NOMO-1 (cell line): ENCODE data around the gene SPDYE6.
"Not testable (repeated sequence)": the region's sequence is repeated elsewhere in the genome, so short reads cannot be mapped to it uniquely, and the experiment has no call there.

ENCODE experiments used
- DNase-seq, 2 experiments: peaks; one replicate each; lab custom pipeline; 2025; ENCODE audit not compliant: unreplicated experiment in 2 of 2; lab: John Stamatoyannopoulos, UW

SPDYE6 gene

DNA sequence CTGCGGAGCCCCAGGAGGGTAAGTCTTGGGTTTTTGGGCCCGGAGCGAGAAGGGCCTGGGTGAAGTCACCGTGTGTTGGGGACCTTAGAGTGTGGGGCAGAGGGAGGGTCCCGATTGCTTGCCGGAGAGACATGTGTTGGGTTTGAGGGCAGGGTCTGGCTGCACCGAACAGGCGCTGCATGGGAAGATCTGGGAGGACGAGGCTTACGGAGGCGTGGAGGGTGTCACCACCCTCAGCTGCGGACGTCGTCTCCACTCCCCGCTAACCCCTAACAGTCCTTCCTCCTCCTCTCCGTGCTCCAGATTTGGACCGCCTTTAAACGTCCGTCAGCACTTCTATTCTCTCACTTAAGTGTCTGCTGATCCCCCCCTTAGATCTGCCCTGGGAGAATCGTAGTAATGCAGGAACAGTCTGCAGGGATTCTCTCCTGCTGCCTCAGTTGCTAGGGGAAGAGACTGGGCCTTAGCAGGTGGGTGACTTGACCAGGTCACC, 8.2 kb upstream of the SPDYE6 start:
- not testable (repeated sequence) for DNase-seq

DNA sequence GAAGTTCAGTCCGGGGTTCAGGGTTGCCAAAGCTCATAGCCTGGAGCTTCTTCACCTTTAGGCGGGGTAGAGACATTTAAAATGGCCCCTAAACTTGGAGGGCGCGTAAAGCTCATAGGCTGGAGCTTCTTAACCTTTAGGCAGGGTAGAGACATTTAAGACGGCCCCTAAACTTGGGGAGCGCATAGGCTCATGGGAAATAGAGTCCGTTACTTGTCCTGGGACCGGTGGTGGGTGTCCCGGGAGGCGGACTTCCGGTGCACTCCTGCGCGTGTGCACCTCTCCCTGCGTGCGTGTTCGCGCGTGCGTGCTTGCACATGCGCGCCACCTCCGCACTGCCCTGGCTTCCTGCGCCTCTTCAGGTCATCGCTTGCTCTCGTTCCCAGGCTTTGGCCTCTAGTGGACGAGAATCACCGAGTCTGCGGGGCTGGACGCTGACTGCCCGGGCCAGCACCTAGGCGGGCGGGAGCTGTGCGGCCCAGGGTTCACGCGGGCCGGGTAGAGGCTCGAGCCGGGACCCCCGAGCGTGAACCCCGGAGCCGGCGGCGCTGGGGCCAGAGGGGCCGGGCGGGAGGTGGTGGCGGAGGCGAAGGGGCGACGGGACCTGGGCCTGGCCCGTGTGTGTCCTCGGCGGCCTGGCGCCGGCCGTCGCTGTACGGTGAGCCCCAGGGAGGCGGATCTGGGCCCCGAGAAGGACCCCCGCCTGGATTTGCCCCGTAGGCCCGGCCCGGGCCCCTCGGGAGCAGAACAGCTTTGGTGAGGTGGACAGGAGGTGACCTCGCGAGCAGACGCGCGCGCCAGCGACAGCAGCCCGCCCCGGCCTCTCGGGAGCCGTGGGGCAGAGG, 7.5 kb upstream of the SPDYE6 start:
- peak; percentile 99 for DNase-seq

DNA sequence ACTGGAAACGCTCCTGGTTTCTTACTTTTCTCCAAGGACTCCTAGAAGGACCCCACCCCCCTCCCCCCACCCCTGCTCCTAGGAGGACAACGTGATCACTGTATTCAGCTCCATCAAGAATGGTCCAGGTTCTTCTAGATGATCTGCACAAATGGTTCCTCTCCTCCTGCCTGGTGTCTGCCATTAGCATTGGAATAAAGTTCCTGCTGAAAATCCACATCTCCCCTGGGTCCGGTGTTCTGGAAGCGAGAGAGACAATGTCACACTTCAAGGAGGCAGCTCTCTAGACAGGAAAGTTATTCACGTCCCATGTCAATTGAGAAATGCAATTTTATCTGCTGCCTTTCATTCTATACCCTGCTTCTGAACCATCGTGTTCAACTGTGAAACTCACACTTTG, 9.3 kb downstream of the SPDYE6 start:
- DNase-seq: not testable (repeated sequence)

DNA sequence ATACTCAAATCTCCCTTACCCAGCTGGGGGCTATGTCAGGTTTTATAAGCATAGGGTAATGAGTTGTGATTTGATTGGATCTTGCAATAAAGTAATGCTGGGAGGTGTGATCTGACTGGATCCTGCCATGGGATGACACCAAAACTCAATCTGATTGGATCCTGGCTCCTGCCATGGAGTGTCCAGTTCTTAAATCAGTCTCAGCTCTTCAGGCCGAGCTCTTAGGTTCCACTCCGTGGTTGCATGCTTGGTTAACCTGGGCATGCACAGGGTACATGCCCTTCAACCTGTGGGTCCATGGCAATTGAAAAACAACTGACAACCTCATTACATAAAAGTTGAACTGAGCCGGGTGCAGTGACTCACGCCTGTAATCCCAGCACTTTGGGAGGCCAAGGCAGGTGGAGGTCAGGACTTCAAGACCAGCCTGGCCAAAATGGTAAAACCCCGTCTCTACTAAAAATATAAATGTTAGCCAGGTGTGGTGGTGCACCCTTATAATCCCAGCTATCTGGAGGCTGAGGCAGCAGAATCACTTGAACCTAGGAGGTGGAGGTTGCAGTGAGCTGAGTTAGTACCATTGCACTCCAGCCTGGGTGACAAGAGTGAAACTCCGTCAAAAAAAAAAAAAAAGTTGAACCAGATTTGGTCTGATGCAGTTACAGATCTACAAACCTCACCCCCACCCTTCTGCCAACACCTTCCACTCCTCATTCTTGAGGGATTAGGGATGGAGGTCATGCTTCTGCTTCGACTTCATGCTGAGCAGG, 15.5 kb downstream of the SPDYE6 start:
- not testable (repeated sequence) for DNase-seq

DNA sequence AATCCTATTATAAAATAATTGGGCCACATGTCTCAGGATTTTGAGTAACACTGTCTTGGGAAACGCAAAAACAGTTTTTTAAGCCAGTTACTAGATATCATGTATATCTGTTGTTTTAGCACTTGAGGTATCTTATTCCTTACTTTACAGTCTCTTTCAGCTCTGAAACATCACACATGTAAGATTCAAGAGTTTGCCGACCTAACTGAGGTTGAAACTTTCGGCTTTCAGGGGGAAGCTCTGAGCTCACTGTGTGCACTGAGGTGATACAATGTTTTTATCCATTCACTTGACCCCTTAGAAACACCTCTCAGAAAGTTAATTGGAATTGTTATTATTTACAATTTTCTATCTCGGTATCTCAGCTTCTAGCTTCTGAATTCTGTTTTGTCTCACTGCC, 18.8 kb downstream of the SPDYE6 start:
- DNase-seq: not testable (repeated sequence)

DNA sequence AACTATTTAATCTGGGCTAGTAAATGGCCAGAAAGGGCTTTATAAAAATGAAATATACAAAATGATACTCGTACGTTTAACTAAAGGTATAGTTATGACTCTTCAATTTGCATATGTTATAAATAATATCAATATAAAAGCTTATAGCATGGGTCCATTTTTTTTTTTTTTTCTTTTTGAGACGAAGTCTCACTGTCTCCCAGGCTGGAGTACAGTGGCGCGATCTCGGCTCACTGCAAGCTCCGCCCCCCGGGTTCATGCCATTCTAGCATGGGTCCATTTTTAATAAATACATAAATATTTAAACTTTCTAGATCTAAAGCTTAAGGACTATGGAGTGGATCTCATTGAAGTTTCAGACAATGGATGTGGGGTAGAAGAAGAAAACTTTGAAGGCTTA, 19.2 kb downstream of the SPDYE6 start:
- not testable (repeated sequence) for DNase-seq

DNA sequence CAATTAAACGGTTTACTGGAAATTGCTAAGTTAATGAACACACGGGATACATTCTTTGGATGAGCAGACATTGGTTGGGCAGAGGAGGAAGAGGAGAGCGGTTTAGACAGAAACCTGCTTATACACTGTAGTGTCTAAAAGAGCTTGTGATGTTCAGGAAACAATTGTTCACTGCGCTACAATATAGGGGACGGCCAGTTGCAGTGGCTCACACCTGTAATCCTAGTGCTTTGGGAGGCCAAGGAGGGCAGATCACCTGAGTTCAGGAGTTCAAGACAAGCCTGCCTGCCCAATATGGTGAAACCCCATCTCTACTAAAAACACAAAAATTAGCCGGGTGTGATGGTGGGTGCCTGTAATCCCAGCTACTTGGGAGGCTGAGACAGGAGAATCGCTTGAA, 20.7 kb downstream of the SPDYE6 start:
- not testable (repeated sequence) for DNase-seq

DNA sequence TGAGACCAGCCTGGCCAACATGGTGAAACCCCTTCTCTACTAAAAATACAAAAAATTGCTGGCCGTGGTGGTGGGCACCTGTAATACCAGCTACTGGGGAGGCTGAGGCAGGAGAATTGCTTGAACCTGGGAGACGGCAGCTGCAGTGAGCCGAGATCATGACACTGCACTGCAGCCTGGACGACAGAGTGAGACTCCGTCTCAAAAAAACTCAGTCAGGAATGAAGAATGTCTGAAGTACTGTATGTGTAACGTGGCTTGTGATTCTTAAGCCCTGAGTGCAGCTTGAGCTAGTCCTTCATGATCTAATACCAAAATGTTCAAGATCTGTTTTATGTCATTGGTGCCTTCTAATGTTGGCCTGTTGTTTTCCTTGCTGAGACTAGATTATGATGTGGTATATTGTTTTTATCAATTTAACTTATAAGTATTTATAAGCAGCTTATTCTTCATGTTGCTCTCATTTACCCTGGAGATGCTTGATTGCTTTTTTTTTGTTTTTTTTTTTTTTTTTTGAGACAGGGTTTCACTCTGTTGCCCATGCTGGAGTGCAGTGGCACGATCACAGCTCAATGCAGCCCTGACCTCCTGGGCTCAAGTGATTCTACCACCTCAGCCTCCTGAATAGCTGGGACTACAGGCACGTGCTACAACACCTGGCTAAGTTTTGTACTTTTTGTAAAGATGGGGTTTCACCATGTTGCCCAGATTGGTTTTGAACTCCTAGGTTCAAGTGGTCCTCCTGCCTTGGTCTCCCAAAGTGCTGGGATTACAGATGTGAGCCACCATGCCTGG, 25.4 kb downstream of the SPDYE6 start:
- not testable (repeated sequence) for DNase-seq

DNA sequence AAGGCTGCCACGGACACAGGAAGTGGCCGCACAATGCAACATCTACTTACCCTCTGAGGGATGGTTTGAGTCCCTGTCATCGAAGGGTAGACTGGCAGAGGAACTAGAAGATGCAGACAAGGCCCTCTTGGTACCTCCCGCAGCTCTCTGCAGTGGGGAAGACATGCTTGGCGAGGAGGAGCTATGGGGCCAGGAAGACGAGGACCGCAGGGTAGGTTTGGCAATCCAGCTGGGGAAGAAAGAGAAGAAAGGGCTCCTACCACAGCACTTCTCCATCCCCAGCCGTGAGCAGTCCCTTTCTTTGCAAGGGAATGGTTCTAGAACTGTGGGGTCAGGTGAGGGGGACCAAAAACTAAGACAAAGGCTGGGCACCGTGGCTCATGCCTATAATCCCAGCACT, 26.9 kb downstream of the SPDYE6 start:
- DNase-seq: not testable (repeated sequence)

DNA sequence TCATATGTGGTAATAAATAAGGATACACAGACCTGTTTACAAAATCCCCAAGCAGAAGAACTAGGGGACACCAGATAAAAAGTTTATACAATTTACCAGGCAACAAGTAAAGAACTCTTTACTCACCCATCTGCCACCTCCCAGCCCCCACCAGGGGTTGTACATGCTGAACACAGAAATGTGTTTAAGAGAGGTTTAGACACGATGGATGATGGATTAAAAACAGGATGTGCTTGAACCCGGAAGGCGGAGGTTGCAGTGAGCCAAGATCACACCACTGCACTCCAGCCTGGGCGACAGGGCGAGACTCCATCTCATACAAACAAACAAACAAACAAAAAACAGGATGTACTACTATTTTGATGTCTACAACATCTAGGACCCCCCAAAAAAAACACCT, 27.4 kb downstream of the SPDYE6 start:
- not testable (repeated sequence) for DNase-seq

DNA sequence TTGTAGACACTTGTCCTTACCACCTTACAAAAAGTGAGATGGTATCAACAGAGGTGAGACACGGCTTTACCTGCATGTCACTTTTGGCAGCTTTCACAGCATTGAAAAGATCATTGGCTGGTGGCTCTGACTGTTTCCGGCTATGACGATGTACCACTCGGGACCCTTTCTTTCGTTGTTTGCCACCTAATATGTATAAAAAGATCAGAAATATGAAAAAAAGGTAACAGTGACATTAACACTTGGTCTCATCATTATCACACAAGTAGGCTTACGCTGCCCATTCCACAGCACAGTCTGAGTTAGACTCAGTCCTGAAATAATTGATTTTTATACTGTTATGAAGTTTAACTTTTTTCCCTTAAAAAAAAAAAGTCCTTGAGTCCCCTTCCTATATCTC, 29.1 kb downstream of the SPDYE6 start:
- DNase-seq: not testable (repeated sequence)

DNA sequence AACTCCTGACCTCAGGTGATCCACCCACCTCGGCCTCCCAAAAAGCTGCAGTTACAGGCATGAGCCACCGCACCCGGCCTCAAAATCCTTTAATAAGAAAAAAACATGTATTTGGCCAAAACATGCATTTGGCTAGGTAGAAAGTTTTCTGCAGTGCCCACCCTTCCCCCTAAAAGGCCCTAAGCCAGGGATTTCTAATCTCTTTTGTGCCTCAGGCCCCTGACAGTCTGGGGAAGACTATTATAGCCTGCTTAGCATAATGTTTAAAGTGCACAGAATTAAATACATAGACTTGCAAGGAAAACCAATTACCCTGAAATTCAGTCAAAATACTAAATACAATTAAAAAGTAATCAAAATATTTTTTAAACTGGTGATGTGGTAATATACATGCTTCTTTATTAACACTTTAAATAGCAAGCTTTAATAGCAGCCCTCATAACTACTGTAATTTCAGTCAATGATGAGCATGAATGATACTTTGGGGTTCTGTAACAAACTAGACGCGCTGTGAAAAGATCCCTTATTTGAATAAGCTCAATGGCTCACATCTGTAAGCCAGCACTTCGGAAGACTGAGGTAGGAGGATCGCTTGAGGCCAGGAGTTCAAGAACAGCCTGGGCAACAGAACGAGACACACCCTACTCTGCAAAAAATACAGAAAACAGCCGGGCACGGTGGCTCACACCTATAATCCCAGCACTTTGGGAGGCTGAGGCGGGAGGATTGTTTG, 29.9 kb downstream of the SPDYE6 start:
- DNase-seq: no peak

DNA sequence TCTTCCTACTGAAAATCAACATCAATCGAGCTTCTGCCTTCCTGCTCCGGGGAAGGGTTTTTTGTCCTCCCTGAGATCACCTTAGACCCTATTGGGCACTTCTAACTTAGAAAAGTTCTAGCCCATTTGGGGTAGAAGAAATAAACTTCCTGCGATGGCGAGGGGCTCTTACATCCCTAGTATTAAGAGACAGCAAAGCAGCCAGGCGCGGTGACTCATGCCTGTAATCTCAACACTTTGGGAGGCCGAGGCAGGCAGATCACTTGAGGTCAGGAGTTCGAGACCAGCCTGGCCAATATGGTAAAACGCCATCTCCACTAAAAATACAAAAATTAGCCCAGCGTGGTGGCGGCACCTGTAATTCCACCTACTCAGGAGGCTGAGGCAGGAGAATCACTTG, 31.1 kb downstream of the SPDYE6 start:
- DNase-seq: not testable (repeated sequence)

DNA sequence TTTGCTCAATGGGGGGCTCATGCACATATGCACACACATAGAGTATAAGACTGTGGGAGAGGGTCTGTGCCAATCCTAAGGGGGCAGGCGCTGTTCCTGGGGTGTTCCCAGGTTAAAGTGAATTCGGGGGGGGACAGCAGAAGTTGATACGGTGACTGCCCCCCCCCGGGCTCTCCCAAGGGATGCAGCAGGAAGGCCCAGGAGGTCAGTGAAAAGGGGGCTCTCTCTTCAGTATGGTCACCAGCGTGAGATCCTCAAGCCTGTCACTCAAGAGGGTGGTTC, 32.4 kb downstream of the SPDYE6 start:
- no peak for DNase-seq

DNA sequence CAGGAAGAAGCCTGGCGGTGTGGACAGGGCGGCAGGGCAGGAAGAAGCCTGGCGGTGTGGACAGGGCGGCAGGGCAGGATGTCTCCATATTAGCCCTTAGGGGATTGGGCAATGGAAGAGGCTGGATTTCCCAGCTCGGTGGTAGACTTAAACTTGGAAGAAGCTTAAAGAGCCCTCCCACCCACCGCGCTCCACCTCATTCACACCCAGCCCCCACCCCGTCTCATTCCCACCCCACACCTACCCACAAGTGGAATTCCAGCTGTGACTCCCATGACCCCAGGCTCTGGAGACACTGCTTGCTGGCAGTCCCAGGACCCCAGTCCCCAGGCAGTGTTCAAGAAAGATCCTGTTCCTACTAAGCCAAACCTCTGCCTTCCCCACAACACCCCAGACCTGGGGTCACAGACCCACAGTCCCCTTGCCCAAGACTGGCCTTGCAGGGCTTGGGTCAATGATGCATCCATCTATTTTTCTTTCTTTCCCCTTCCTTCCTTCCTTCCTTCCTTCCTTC, 34.0 kb downstream of the SPDYE6 start:
- DNase-seq: no peak

DNA sequence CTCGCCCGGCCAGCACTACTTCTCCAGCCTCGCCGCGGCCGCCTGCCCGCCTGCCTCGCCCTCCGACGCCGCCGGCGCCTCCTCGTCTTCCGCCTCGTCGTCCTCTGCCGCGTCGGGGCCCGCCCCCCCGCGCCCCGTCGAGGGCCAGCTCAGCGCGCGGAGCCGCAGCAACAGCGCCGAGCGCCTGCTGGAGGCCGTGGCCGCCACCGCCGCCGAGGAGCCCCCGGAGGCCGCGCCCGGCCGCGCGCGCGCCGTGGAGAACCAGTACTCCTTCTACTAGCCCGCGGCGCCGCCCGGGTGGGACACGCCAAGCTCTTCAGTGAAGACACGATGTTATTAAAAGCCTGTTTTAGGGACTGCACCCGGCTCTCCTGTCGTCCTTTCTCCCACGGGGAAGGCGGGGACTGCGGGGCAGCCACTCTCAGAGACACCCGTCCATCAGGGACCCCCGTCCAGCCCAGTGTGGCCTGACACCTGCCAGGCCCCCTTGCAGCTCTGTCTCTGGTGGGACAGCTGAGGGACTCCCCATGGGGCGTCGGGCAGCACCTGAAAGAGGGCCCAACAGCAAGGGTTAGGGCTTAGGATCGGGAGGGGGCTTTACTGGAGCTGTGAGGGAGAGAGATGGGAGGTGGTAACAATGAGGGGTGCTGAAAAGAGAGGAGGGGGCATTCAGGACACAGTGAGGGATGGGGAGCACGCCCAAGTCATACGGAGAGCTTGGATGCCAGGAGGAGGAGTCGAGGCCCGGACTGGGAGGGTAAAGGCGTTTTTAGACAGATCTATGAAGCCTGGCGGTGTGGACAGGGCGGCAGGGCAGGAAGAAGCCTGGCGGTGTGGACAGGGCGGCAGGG, 34.7 kb downstream of the SPDYE6 start:
- DNase-seq: no peak

DNA sequence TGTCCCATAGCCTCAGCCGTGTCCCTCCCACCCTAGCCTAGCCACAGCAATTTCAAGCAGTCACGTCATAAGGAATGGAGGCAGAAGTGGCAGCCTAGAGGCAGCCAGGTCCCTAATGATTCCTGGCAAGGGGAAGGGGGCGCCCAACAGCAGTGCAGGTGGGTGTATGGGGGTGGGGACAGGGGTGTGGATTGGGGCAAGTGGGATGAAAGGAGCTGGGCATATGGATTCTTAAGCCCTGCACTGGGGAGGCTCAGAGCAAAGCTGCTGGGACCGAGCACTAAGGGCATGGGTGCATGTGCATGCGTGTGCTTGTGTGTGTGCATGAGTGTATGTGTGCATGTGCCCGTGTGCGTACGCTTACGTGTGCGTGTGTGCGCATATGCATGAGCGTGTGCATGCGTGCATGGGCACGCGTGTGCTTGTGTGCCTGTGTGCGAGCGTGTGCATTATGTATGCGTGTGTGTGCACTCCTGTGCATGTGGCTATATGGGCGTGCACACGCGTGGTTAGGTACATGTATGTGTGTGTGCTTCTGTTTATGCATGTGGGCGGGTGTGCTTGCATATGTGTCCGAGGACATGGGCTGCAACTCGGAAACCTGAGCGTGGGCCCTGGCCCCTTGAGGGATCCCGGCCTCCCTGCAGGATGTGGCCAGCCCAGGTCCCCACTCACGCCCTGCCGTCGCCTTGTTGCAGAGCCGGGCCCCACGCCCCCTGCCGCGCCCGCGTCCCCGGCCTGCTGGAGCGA, 35.5 kb downstream of the SPDYE6 start:
- DNase-seq: no peak

DNA sequence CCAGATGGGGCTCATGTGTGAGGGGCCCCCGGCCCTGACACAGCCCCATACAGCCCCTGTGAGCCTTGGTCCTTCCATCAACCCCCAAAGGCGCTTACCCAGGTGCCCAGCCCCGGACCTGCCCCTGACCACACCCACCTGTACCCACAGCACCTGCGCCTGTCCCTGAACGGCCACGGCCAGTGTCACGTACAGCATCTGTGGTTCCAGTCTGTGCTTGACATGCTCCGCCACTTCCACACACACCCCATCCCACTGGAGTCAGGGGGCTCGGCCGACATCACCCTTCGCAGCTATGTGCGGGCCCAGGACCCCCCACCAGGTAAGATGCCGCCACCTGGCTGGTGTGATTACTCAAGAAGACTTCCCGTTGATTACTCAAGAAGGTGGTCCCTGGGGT, 36.1 kb downstream of the SPDYE6 start:
- DNase-seq: no peak

DNA sequence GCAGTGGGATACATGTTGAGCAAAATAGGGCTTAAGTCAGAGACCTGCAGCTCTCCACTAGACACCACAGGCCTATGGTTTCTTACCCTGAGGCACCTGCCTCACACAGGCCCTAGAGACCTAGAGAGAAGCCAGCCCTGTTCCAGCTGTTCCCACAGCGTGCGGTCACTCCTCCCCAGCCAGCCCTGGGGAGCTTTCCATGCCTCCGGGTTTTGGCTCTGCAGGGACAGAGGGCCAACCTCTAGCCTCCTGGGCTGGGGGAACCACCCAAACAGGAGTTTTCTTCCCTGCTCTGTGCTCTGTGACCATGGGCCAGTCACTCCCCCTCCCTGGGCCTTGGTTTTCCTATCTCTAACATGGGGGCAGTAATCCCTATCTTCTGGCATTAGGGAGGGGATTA, 36.6 kb downstream of the SPDYE6 start:
- DNase-seq: no peak
